Endothelial cell of umbilical vein (primary cell): ENCODE data around the gene RAD51B. TPM values are rescaled to one million over a fixed set of nuclear protein-coding genes. Genes with fewer than 3 reads are reported as not detected.

ENCODE experiments used
- BruUV-seq: library from RNA; stranded (reverse); fragments of 400-500 nt; replicated peaks from 2 replicates; lab custom pipeline; 2021; lab: Mats Ljungman, UMichigan
- CTCF ChIA-PET: fragments of 300-600, 350-600 bp; sonication (Branson Sonifier 250); formaldehyde crosslinking; loops from one replicate; lab custom pipeline; 2021; ENCODE audit warnings: antibody characterized with exemption, inconsistent platforms; lab: Charles Lee
- POLR2A ChIA-PET: fragments of 300-600, 350-600 bp; sonication (Branson Sonifier 250); formaldehyde crosslinking; loops from one replicate; lab custom pipeline; 2021; ENCODE audit warnings: antibody characterized with exemption, inconsistent platforms; lab: Charles Lee
- DNase-seq: peaks from one replicate; pipeline ENCODE4 v3.0.0-alpha.2; 2011; ENCODE audit warnings: low read depth, low spot score
- FAIRE-seq: peaks from 2 replicates; lab custom pipeline; 2011; peaks lifted over from hg19 to GRCh38; lab: Jason Lieb, UNC
- H2AFZ ChIP-seq: 2 replicates; pipeline ENCODE4 v1.6.0; 2012; ENCODE audit warnings: low read depth, low read length, control low read depth, inconsistent platforms
- H3K27ac ChIP-seq: 2 replicates; pipeline ENCODE4 v1.5.1; 2011; ENCODE audit warnings: low read depth, mild to moderate bottlenecking, control low read depth, low read length, moderate library complexity; ENCODE audit not compliant: insufficient read depth
- H3K27me3 ChIP-seq, 2 experiments: 2 replicates each; pipeline versions ENCODE4 v1.6.0 to v1.6.1; 2011; ENCODE audit warnings: low read length in 2 of 2, mixed read lengths in 1 of 2; ENCODE audit not compliant: control insufficient read depth in 2 of 2, insufficient read depth in 2 of 2
- H3K36me3 ChIP-seq, 2 experiments: 2 replicates in 1 of 2; 3 replicates in 1 of 2; pipeline ENCODE4 v1.5.1; 2011; ENCODE audit warnings: low read length in 2 of 2, mild to moderate bottlenecking in 1 of 2, moderate library complexity in 1 of 2; ENCODE audit not compliant: control insufficient read depth in 2 of 2, insufficient read depth in 2 of 2; ENCODE audit errors: extremely low read depth in 1 of 2
- H3K4me1 ChIP-seq: 3 replicates; pipeline ENCODE4 v1.5.1; 2011; ENCODE audit warnings: mild to moderate bottlenecking, low read length; ENCODE audit not compliant: control insufficient read depth, insufficient read depth; ENCODE audit errors: extremely low read depth
- H3K4me2 ChIP-seq: 2 replicates; pipeline ENCODE4 v1.6.1; 2011; ENCODE audit warnings: low read length, control low read depth, mixed read lengths; ENCODE audit not compliant: insufficient read depth
- H3K4me3 ChIP-seq, 3 experiments: fragments of 200-600 bp in 1 of 3; sonication (generic), shearing (Covaris generic) in 1 of 3; replicated peaks in 1 of 3; 2 replicates each; pipeline ENCODE4 v1.5.1; 2011 to 2016; ENCODE audit warnings: control low read depth in 3 of 3, low read length in 3 of 3, mild to moderate bottlenecking in 2 of 3, inconsistent platforms in 1 of 3, low read depth in 1 of 3, moderate library complexity in 1 of 3; ENCODE audit not compliant: insufficient read depth in 1 of 3
- H3K79me2 ChIP-seq: 2 replicates; pipeline ENCODE4 v1.6.0; 2012; ENCODE audit warnings: low read length, inconsistent platforms; ENCODE audit not compliant: control insufficient read depth, insufficient read depth
- H3K9ac ChIP-seq: replicated peaks from 2 replicates; pipeline ENCODE3; 2011; ENCODE audit warnings: low read length, control low read depth; ENCODE audit not compliant: insufficient read depth; ENCODE audit errors: extremely low read depth
- H3K9me1 ChIP-seq: replicated peaks from 3 replicates; pipeline ENCODE4 v1.6.0; 2011; ENCODE audit warnings: mild to moderate bottlenecking, low read length; ENCODE audit not compliant: control insufficient read depth, insufficient read depth; ENCODE audit errors: extremely low read depth
- H3K9me3 ChIP-seq: replicated peaks from 2 replicates; pipeline ENCODE4 v1.5.1; 2012; ENCODE audit warnings: low read length, inconsistent platforms; ENCODE audit not compliant: control insufficient read depth, insufficient read depth
- H4K20me1 ChIP-seq: replicated peaks from 2 replicates; pipeline ENCODE3; 2011; ENCODE audit warnings: mild to moderate bottlenecking, low read length; ENCODE audit not compliant: control insufficient read depth, insufficient read depth; ENCODE audit errors: extremely low read depth
- CTCF ChIP-seq, 2 donors: IDR thresholded peaks; 1 replicate in 1 of 2; 2 replicates in 1 of 2; pipeline ENCODE4 v1.5.1; 2011; ENCODE audit warnings: low read length in 2 of 2, mild to moderate bottlenecking in 2 of 2, moderate library complexity in 2 of 2, control low read depth in 1 of 2, inconsistent platforms in 1 of 2, low read depth in 1 of 2; ENCODE audit not compliant: insufficient read depth in 1 of 2; ENCODE audit errors: extremely low read depth in 1 of 2
- EZH2 ChIP-seq: IDR thresholded peaks from 2 replicates; pipeline ENCODE4 v1.6.1; 2012; ENCODE audit warnings: borderline replicate concordance, low read depth, mild to moderate bottlenecking, moderate library complexity, low read length, inconsistent platforms; ENCODE audit not compliant: severe bottlenecking
- FOS ChIP-seq: IDR thresholded peaks from 2 replicates; pipeline ENCODE4 v1.6.1; 2011; ENCODE audit warnings: mild to moderate bottlenecking, low read length, moderate library complexity, borderline replicate concordance; ENCODE audit not compliant: insufficient read depth
- GATA2 ChIP-seq: IDR thresholded peaks from 2 replicates; pipeline ENCODE4 v1.7.0; 2011; ENCODE audit warnings: low read depth, mild to moderate bottlenecking, moderate library complexity, mixed read lengths, low read length; ENCODE audit not compliant: insufficient read length, insufficient read depth
- JUN ChIP-seq: IDR thresholded peaks from 2 replicates; pipeline ENCODE4 v1.6.1; 2011; ENCODE audit warnings: borderline replicate concordance, low read depth; ENCODE audit not compliant: insufficient read length, insufficient read depth
- MAX ChIP-seq: IDR thresholded peaks from 2 replicates; pipeline ENCODE4 v1.6.1; 2011; ENCODE audit not compliant: insufficient read depth, insufficient read length
- MYC ChIP-seq: IDR thresholded peaks from one replicate; pipeline ENCODE4 v1.6.1; 2011; ENCODE audit warnings: mild to moderate bottlenecking, low read depth, low read length
- POLR2A ChIP-seq: IDR thresholded peaks from 2 replicates; pipeline ENCODE4 v1.6.1; 2012; ENCODE audit warnings: low read depth, mild to moderate bottlenecking, control low read depth, low read length
- POLR2AphosphoS5 ChIP-seq: IDR thresholded peaks from 2 replicates; pipeline ENCODE4 v1.6.1; 2012; ENCODE audit warnings: low read depth, mild to moderate bottlenecking, control low read depth, low read length, moderate library complexity; ENCODE audit not compliant: insufficient read depth
- dilution Hi-C: fragments of 300-500 bp; cut with MboI; formaldehyde crosslinking; loops from one replicate; pipeline ENCODE4 v1.15.0; 2019; ENCODE audit warnings: low sequenced_read_pairs; ENCODE audit not compliant: extremely low pct_ligation_motif_present
- intact Hi-C: fragments of 100-400 bp; cut with micrococcal nuclease; formaldehyde crosslinking; loops from one replicate; pipeline ENCODE4 v1.10.0; 2022
- polyA plus RNA-seq, 4 experiments: library from polyadenylated mRNA; depleted of rRNA in 3 of 4; stranded (reverse) in 3 of 4; unstranded in 1 of 4; fragments of >200 nt; gene quantifications; 2 replicates each; pipeline versions ENCODE4 v1.2.1 to v1.2.3, GENCODE V29; 2011 to 2012; ENCODE audit warnings: missing spikeins in 1 of 4
- total RNA-seq: library from RNA; stranded (reverse); gene quantifications from 2 replicates; pipeline ENCODE4 v1.2.3, GENCODE V29; 2021

Gene RAD51B
- total and polyA plus RNA-seq, 2 donors (not counting 3 experiments of a cell fraction or from before 2014, with no cell fraction given) = 3.9 to 19.0 TPM

- H3K27ac ChIP-seq = no peak overlapping the region
- no peak overlapping the region for H3K9ac ChIP-seq
- FAIRE-seq (no peak), DNase-seq (no peak)
- H3K27me3 ChIP-seq = no peaks in the 10 kb centered on the region
- H4K20me1 ChIP-seq = no peaks in the 10 kb centered on the region
- no peaks in the 10 kb centered on the region for H3K79me2 ChIP-seq
- CTCF ChIA-PET = no interaction called here
- H3K4me3 ChIP-seq = no peak overlapping the region
- POLR2A ChIA-PET = no interaction called here
- H3K9me3 ChIP-seq = no peaks in the 10 kb centered on the region
- TF ChIP-seq FOS = no peak
- TF ChIP-seq CTCF (IDR thresholded peaks at IDR 0.05; ENCODE audit: extremely low read depth in 1 of 2, insufficient read depth in 1 of 2, low read depth in 1 of 2, low read length in 2 of 2) = no peak
- no peak for TF ChIP-seq POLR2A
- TF ChIP-seq GATA2 = no peak
- no peak for TF ChIP-seq JUN
- dilution Hi-C loops = no loop called here
- intact Hi-C loops = no loop called here
- no peak overlapping the region for H3K4me2 ChIP-seq
- H3K4me1 ChIP-seq = no peaks in the 10 kb centered on the region
- H2AFZ ChIP-seq = no peak overlapping the region
- no peaks in the 10 kb centered on the region for H3K9me1 ChIP-seq
- BruUV-seq = no TSS peak
- no peaks in the 10 kb centered on the region for H3K36me3 ChIP-seq
Observed at GRCh38 chr14:68191567-68192321, 372.2 kb downstream of the RAD51B start.

- Histone ChIP-seq H3K79me2 (no peaks in the 10 kb centered on the region), H2AFZ (no peak overlapping the region), H3K27ac (no peak overlapping the region), H3K4me1 (no peaks in the 10 kb centered on the region), H4K20me1 (no peaks in the 10 kb centered on the region), H3K4me2 (no peak overlapping the region), H3K27me3 (no peaks in the 10 kb centered on the region), H3K4me3 (no peak overlapping the region), H3K36me3 (no peaks in the 10 kb centered on the region), H3K9me1 (no peaks in the 10 kb centered on the region), H3K9me3 (no peaks in the 10 kb centered on the region), H3K9ac (no peak overlapping the region)
- no peak for DNase-seq
- TF ChIP-seq MYC = no peak
- no peak for TF ChIP-seq POLR2AphosphoS5
- no peak for TF ChIP-seq FOS
- TF ChIP-seq GATA2 = no peak
- TF ChIP-seq CTCF (IDR thresholded peaks at IDR 0.05; ENCODE audit: extremely low read depth in 1 of 2, insufficient read depth in 1 of 2, low read depth in 1 of 2, low read length in 2 of 2) = no peak
- no peak for TF ChIP-seq MAX
- TF ChIP-seq JUN = no peak
- TF ChIP-seq EZH2 = no peak
- TF ChIP-seq POLR2A = no peak
- intact Hi-C loops = no loop called here
- BruUV-seq = no TSS peak
- ChIA-PET POLR2A (no interaction called here), CTCF (no interaction called here)
- FAIRE-seq = no peak
- dilution Hi-C loops = no loop called here
Observed at GRCh38 chr14:68192935-68193334, 373.4 kb downstream of the RAD51B start.
